SH-SY5Y (cell line): Measurements from ENCODE around the gene CACNB1.

Experiments
- GATA2 ChIP-seq: IDR thresholded peaks from 2 replicates; pipeline ENCODE4 v1.6.1; 2011; ENCODE audit warnings: mild to moderate bottlenecking, low read depth, low read length
- GATA3 ChIP-seq: IDR thresholded peaks from 2 replicates; pipeline ENCODE4 v1.6.1; 2011; ENCODE audit warnings: low read depth, mild to moderate bottlenecking, low read length, moderate library complexity

GRCh38 chr17:39150795-39151149 is 46.7 kb downstream of the CACNB1 start:
- TF ChIP-seq GATA2 (no peak), GATA3 (no peak)
